GM13976 (cell line): Measurements from ENCODE around the gene PRKG1.

Experiments
- DNase-seq: peaks from one replicate; pipeline ENCODE4 v3.0.0; 2012; ENCODE audit warnings: low spot score
- CTCF ChIP-seq: IDR thresholded peaks from 2 replicates; pipeline ENCODE4 v1.5.1; 2012; ENCODE audit warnings: borderline replicate concordance, mild to moderate bottlenecking; ENCODE audit not compliant: insufficient read depth; ENCODE audit errors: extremely low read depth, missing control alignments, control extremely low read depth
- in situ Hi-C: fragments of 300-500 bp; cut with MboI; formaldehyde crosslinking; loops from one replicate; pipeline ENCODE4 v1.12.0; 2022; ENCODE audit warnings: low sequenced_read_pairs, mixed read lengths, inconsistent platforms; ENCODE audit not compliant: unreplicated experiment

PRKG1 gene

GRCh38 chr10:51367127-51367526 lies 292.8 kb downstream of the PRKG1 start:
- in situ Hi-C loops = no loop called here
- no peak for DNase-seq
- TF ChIP-seq CTCF = no peak

GRCh38 chr10:51367694-51368093 lies 293.4 kb downstream of the PRKG1 start:
- in situ Hi-C loops = no loop called here
- no peak for TF ChIP-seq CTCF
- DNase-seq = no peak

GRCh38 chr10:51368943-51369342 lies 294.7 kb downstream of the PRKG1 start:
- in situ Hi-C loops = no loop called here
- DNase-seq = no peak
- no peak for TF ChIP-seq CTCF

- no peak for DNase-seq
- no peak for TF ChIP-seq CTCF
- in situ Hi-C loops = no loop called here
Measured at GRCh38 chr10:51369903-51370302, 295.6 kb downstream of the PRKG1 start.

GRCh38 chr10:51371743-51372142 lies 297.5 kb downstream of the PRKG1 start:
- no peak for DNase-seq
- TF ChIP-seq CTCF = no peak
- in situ Hi-C loops = no loop called here

- in situ Hi-C loops = no loop called here
- TF ChIP-seq CTCF = no peak
- no peak for DNase-seq
Measured at GRCh38 chr10:51375790-51376189, 301.5 kb downstream of the PRKG1 start.
